ENCODE measurements around the gene BABAM1. TPM values are rescaled to one million over a fixed set of nuclear protein-coding genes. Genes with fewer than 3 reads are reported as not detected.

Gene BABAM1
- total RNA-seq, 2 donors from 2014 or later, result 86.6 to 96.1 TPM

DNA sequence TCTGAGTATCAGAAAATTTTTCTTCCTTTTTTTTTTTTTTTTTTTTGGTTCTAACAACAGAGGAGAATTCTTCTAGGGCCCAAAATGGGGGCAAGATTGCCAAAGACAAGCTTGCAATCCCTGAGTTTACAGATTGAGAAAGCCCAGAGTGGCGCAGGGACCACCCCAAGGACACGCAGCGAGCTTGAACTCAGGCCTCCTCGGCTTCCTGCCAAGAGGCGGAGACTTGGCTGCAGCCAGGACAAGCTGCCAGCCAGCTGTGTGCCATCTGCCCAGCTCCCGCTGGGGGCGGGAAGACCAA lies 37.9 kb downstream of the BABAM1 start:
- DNase-seq (no peak), ATAC-seq (replicated peaks in 1 of 2) (no peak)
- Mint-ChIP-seq H3K27ac (peak overlapping the region; percentile 57), H3K27me3 (ENCODE audit: low read depth) (no peaks in the 10 kb centered on the region), H3K9me3 (no peaks in the 10 kb centered on the region), H3K4me3 (peak overlapping the region; percentile 86 to 94), H3K36me3 (ENCODE audit: insufficient read depth in 2 of 2) (peaks cover 0 to 1% of the 10 kb centered on the region in 2 donors), H3K4me1 (ENCODE audit: low read depth) (peaks cover 49% of the 10 kb centered on the region)

DNA sequence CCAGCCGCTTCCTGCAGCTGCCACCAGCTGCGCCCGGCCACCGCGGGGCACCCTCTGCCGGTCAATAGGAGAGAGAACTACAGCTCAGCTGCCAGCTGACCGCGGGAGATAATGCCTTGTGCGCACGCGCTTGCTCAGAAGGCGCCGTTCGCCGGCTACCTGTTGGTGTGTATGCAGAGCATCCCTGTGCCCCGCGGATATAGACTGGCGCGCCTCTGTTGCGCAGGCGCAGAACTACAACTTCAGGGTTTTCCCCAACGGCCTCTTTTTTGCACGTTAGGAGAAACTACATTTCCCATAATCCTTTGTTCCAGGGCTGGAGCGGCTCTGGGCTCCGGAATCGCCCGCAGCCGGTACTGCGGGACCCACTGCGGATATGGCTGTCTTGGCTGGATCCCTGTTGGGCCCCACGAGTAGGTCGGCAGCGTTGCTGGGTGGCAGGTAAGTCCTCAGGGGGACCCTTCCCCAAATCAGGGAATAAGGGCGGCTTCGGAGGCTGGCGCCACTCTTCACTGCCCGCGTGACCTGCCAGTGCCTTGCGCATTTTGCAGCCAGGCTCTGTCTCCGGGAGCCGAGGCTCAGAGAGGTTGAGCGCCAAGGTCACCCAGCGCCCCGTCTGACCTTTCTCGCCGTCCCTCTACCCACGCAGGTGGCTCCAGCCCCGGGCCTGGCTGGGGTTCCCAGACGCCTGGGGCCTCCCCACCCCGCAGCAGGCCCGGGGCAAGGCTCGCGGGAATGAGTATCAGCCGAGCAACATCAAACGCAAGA lies 38.5 kb downstream of the BABAM1 start, which contains the start of gene MRPL34:
Gene MRPL34, plus strand, starts transcription at position 356 of the 768 bp plus-strand sequence. Its CDS starts 21 bp downstream, at position 377.
- DNase-seq (peak; percentile 96 to 98), ATAC-seq (replicated peaks in 1 of 2) (peak; percentile 71 to 75)
- H3K36me3 Mint-ChIP-seq (ENCODE audit: insufficient read depth in 2 of 2), result peaks cover 0 to 1% of the 10 kb centered on the region in 2 donors
- H3K27me3 Mint-ChIP-seq (ENCODE audit: low read depth), result no peaks in the 10 kb centered on the region
- peak within 1 kb of the TSS; percentile 86 to 94 for H3K4me3 Mint-ChIP-seq
- peak within 1 kb of the TSS; percentile 77 for H3K27ac Mint-ChIP-seq
- no peaks in the 10 kb centered on the region for H3K9me3 Mint-ChIP-seq
- peaks cover 54% of the 10 kb centered on the region for H3K4me1 Mint-ChIP-seq (ENCODE audit: low read depth)

DNA sequence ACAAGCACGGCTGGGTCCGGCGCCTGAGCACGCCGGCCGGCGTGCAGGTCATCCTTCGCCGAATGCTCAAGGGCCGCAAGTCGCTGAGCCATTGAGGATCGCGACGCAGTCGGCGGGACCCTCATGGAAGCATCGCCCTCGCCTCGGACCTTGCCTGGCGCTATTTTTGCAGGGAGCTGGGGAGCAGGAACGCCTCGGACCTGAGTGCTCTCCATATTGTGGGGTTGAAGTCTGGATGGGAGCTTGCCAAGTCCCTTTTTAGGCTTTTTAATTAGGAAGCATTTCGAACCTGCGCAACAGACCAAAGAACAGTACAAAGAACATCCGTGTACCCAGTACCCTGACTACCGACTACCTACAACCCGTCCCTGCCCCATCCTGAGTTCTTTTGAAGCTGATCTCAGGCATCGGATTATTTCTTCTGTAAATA lies 39.1 kb downstream of the BABAM1 start:
- H3K27me3 Mint-ChIP-seq (ENCODE audit: low read depth), result no peaks in the 10 kb centered on the region
- no peaks in the 10 kb centered on the region for H3K9me3 Mint-ChIP-seq
- peaks cover 0 to 1% of the 10 kb centered on the region in 2 donors for H3K36me3 Mint-ChIP-seq (ENCODE audit: insufficient read depth in 2 of 2)
- ATAC-seq (replicated peaks in 1 of 2) (no peak), DNase-seq (no peak)
- H3K4me1 Mint-ChIP-seq (ENCODE audit: low read depth), result peaks cover 59% of the 10 kb centered on the region
- H3K27ac Mint-ChIP-seq, result peak overlapping the region; percentile 77
- H3K4me3 Mint-ChIP-seq, result peak overlapping the region; percentile 86 to 94

DNA sequence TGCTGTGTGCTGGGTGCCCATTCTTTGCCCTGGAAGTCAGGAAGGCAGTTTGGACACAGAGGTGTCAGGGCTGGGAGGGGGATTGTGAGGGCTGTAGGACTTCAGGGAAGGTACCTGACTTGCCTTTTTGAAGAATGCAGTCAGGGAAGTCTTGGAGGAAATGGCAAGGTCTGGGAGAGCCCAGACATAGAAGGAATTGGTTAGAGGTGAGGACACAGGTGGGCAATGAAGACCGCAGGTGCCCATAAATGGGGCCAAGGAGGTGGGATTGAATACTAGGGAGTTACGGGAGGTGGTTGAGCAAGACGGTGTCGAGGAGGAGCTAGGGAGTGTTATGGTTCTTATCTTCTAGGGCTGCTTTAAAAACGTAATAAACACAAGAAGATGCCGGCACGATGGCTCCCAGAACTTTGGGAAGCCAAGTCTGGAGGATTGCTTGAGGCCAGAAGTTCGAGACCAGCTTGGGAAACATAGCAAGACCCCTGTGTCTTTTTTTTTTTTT lies 40.7 kb downstream of the BABAM1 start:
- no peaks in the 10 kb centered on the region for H3K9me3 Mint-ChIP-seq
- no peak for ATAC-seq (replicated peaks in 1 of 2)
- peaks cover 60% of the 10 kb centered on the region for H3K4me1 Mint-ChIP-seq (ENCODE audit: low read depth)
- DNase-seq, result no peak
- peaks cover 0 to 1% of the 10 kb centered on the region in 2 donors for H3K36me3 Mint-ChIP-seq (ENCODE audit: insufficient read depth in 2 of 2)
- H3K27ac Mint-ChIP-seq, result no peak overlapping the region
- no peaks in the 10 kb centered on the region for H3K27me3 Mint-ChIP-seq (ENCODE audit: low read depth)
- H3K4me3 Mint-ChIP-seq, result peak overlapping the region; percentile 8 to 86

DNA sequence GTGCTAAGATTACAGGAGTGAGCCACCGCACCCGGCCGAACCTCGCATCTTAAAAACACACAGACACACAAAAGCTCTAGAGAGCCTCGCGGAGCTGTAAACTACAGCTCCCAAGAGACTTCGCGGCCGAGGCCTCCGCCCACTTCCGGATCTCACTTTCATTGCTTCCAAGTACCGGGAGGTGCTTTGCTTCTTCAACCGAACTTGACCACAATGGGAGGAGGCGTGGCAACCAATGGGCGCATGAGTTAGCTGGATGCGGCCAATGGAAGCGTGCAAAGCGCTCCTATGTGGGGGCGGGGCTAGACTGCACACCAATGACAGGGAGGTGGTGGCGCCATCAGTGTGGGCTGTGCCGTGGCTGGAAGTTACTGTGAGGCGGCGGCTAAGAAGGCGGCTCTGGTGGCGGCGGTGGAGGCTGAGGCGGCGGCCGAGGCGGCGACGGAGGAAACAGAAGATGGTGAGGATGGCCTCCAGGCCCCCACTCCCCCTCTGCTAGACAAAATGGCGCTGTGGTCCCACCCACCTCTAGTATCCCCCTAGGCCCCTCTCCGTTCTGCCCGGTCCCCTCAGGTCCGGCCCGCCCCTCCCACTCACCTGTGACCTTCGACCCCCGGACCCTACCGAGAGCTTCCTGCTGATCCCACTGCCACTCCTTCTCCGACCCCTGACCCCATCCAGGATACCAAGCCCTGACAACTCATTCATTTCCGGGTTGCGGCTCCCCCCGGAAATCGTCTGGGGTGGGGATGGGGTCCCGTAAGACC lies 42.1 kb downstream of the BABAM1 start, which contains the start of gene DDA1:
Gene DDA1, plus strand, starts transcription at position 366 of the 767 bp plus-strand sequence. Its CDS starts 92 bp downstream, at position 458.
- peak within 1 kb of the TSS; percentile 96 for H3K27ac Mint-ChIP-seq
- no peaks in the 10 kb centered on the region for H3K9me3 Mint-ChIP-seq
- H3K27me3 Mint-ChIP-seq (ENCODE audit: low read depth), result no peaks in the 10 kb centered on the region
- peaks cover 53% of the 10 kb centered on the region for H3K4me1 Mint-ChIP-seq (ENCODE audit: low read depth)
- peak within 1 kb of the TSS; percentile 86 to 93 for H3K4me3 Mint-ChIP-seq
- ATAC-seq (replicated peaks in 1 of 2) (peak; percentile 80), DNase-seq (peak; percentile 98 to 100)
- H3K36me3 Mint-ChIP-seq (ENCODE audit: insufficient read depth in 2 of 2), result peaks cover 0 to 1% of the 10 kb centered on the region in 2 donors

DNA sequence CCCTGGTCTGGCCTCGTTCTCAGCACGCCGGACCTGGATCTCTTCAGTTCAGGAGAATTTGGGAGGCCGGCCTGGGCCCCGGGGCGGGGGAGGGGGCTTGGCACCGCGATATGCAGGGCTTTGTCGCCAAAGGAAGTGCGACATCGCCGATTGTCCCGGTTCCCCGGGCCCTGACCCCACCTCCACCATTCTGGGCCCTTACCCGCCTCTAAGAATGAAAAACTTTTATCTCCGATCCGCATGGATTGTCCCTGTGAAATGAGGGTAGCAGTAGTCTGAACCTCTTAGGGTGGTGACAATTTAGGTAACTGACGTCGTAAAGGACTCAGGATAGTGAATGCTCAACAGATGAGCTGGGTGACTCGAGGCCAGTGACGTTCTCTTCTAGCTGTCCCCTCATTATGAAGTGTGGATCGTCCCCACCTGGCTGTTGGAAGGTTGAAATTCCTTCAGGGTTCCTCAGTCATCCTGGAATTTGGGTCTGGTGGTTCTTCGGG lies 42.8 kb downstream of the BABAM1 start:
- DNase-seq, result peak in 1 of 2 donors; percentile 49
- Mint-ChIP-seq H3K4me1 (ENCODE audit: low read depth) (peaks cover 48% of the 10 kb centered on the region), H3K36me3 (ENCODE audit: insufficient read depth in 2 of 2) (peaks cover 0 to 1% of the 10 kb centered on the region in 2 donors), H3K27me3 (ENCODE audit: low read depth) (no peaks in the 10 kb centered on the region), H3K4me3 (peak overlapping the region; percentile 86 to 93), H3K27ac (peak overlapping the region; percentile 96), H3K9me3 (no peaks in the 10 kb centered on the region)
- ATAC-seq (replicated peaks in 1 of 2), result no peak

DNA sequence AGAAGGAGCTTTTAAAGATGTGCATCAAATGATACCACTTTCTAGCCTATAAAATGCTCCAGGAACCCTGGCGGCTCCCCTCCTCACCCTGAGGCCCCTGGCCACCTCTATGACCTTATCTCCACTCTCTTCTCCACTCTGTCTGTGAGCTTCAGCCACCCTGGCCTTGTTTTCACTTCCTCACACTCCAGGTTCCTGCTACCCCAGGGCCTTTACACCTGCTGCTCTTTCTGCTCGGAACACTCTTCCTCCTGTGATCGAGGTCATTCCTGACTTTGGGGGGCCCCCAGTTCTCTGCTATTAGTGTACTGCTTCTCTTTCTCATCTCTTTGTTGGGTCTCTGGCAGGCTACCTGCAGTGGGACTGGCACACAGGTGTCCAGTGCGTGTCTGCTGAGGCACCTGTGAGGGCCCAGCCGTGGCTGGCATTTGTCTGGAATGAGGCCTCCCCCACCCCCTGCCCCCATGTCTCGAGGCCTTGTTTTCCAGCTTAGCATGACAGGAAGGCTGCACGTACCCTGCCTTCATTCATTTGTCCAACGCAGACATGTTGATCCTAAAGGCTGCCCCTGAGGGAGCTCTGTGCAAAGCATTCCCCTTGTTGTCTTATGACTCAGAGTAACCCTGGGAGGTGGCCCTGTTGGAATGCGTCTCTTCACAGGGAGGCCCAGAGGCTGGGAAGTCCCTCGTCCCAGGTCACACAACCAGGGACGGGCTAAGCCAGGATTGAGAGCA lies 44.4 kb downstream of the BABAM1 start:
- no peaks in the 10 kb centered on the region for H3K9me3 Mint-ChIP-seq
- peak overlapping the region; percentile 14 to 93 for H3K4me3 Mint-ChIP-seq
- H3K4me1 Mint-ChIP-seq (ENCODE audit: low read depth), result peaks cover 46% of the 10 kb centered on the region
- H3K27ac Mint-ChIP-seq, result peak overlapping the region; percentile 20
- DNase-seq (no peak), ATAC-seq (replicated peaks in 1 of 2) (no peak)
- H3K36me3 Mint-ChIP-seq (ENCODE audit: insufficient read depth in 2 of 2), result peaks cover 1 to 10% of the 10 kb centered on the region in 2 donors
- H3K27me3 Mint-ChIP-seq (ENCODE audit: low read depth), result no peaks in the 10 kb centered on the region

DNA sequence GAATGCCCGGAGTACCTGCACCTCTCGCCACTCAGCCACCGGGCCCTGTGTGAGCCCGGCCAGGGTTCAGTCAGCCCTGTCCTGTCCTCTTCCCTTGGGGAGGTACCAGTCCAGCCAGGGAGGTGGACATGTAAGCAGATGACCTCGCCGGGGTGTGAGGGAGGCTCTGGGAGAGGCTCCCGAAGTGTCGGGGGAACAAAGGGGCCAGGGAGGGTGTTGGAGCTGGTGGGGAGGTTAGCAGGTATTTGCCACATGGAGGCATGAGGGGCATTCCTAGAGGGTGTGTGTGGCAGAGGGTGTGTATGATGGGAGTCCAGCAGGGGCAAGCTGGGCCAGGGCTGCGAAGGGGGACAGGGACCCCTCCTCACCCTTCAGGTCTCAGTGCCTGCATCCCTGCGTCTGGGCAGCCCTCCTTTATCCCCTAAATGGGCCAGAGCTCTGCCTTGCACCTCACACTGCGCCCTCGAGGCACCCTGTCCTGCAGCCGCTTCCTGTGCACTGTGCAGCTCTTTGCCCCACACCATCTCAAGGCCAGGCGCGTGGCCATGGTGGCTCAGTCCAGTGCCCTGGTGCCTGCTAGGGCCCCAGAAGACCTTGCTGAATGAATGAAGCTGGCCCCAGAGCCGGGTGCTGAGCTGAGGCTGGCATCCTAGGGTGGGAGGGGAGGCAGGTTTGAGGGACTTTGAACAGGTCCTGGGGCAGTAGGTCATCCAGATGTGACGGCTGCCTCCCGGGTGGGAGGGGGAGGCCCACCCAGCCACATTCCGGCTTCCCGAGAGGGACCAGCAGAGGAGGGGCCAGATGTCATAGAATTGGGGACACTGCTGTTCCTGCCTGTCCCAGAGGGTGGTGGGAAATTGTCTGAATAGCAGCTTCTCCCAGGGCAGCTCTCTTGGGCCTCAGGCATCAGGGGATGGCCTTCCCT lies 45.2 kb downstream of the BABAM1 start:
- no peaks in the 10 kb centered on the region for H3K27me3 Mint-ChIP-seq (ENCODE audit: low read depth)
- H3K4me3 Mint-ChIP-seq, result no peak overlapping the region
- H3K4me1 Mint-ChIP-seq (ENCODE audit: low read depth), result peaks cover 37% of the 10 kb centered on the region
- DNase-seq, result no peak
- H3K36me3 Mint-ChIP-seq (ENCODE audit: insufficient read depth in 2 of 2), result peaks cover 1 to 10% of the 10 kb centered on the region in 2 donors
- no peak overlapping the region for H3K27ac Mint-ChIP-seq
- no peaks in the 10 kb centered on the region for H3K9me3 Mint-ChIP-seq
- no peak for ATAC-seq (replicated peaks in 1 of 2)

DNA sequence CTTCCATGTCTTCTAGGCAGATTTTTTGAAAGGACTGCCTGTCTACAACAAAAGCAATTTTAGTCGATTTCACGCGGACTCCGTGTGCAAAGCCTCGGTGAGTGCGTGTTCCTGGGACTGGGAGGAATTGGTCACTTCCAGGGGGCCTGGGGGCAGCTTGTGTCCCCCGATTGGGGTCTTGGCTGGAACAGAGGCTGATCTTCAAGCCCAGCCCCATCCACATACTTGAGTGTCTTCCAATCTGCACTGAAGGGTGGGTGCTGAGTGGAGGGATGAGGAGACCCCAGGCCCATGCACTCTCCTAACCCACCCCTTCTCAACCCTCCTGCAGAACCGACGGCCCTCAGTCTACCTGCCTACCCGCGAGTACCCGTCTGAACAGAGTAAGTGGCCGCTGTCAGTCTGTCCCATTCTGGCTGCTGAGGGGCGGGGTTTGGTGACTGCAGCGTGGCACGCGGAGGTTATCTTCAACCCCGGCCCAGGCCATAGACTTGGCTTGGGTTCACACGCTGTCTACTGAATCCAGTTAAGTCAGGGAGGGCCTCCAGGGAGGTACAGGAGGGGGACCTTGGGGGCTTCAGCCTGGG lies 46.9 kb downstream of the BABAM1 start:
- Mint-ChIP-seq H3K4me3 (no peak overlapping the region), H3K27ac (no peak overlapping the region), H3K9me3 (no peaks in the 10 kb centered on the region), H3K4me1 (ENCODE audit: low read depth) (peaks cover 27% of the 10 kb centered on the region), H3K27me3 (ENCODE audit: low read depth) (no peaks in the 10 kb centered on the region), H3K36me3 (ENCODE audit: insufficient read depth in 2 of 2) (peaks cover 1 to 10% of the 10 kb centered on the region in 2 donors)
- DNase-seq (no peak), ATAC-seq (replicated peaks in 1 of 2) (no peak)

DNA sequence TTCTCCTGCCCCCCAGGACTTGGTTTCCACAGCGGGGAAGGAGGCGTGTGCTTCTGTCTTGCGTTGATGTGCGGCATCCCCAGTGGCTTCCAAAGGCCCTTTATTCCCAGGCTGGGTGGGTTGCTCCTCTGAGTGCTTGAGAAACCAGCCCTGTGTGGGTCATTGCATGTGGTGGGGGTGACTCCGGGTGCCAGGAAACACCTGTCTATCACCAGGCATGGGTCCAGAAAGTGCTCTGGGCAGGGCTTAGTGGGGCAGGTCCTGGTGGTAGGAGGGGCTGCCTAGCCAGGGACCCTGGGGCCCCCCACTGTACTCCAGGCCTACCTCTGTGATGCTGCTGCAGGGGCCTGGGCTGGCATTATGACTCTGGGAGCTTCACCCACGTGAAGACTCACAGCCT lies 51.7 kb downstream of the BABAM1 start:
- Mint-ChIP-seq H3K27me3 (ENCODE audit: low read depth) (no peaks in the 10 kb centered on the region), H3K27ac (no peak overlapping the region), H3K4me3 (no peak overlapping the region), H3K4me1 (ENCODE audit: low read depth) (peaks cover 11% of the 10 kb centered on the region), H3K9me3 (no peaks in the 10 kb centered on the region), H3K36me3 (ENCODE audit: insufficient read depth in 2 of 2) (peaks cover 1 to 13% of the 10 kb centered on the region in 2 donors)
- DNase-seq, result no peak
- no peak for ATAC-seq (replicated peaks in 1 of 2)

DNA sequence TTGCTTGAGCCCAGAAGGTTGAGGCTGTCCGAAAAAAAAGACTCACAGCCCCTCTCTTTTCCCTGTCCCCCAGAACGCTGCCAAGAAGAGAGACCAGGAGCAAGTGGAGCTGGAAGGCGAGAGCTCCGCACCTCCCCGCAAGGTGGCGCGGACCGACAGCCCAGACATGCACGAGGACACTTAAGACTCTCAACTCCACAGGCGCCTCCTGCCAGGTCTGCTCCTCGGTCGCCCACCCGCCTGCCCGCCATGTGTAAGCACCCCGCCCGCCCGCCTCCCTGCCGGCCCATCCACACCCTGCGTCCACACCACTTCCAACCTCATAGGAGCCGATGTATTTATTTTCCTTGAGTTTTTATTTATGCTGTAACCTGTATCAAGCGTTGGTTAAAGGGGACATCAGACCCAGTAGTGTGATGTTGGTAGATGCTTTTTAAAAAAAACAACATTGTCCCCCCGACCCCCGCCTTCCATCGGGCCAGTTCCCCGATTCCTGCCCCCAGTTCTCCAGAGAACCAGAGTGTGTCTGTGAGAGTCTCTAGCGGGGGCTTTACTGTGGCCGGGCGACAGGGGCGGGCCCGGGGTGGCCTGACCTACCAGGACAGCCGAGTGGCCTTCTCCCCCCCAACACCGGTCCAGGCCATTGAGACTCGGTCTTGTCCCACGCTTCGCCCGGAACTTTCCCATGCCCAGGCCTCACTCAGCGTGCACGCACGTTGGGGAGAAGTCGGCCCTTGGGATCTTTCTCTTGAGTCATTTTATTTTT lies 52.4 kb downstream of the BABAM1 start:
- Mint-ChIP-seq H3K27me3 (ENCODE audit: low read depth) (no peaks in the 10 kb centered on the region), H3K27ac (no peak overlapping the region), H3K4me3 (no peak overlapping the region), H3K9me3 (no peaks in the 10 kb centered on the region), H3K36me3 (ENCODE audit: insufficient read depth in 2 of 2) (peaks cover 1 to 13% of the 10 kb centered on the region in 2 donors), H3K4me1 (ENCODE audit: low read depth) (peaks cover 11% of the 10 kb centered on the region)
- DNase-seq (no peak), ATAC-seq (replicated peaks in 1 of 2) (no peak)

Measured in activated T-cell treated with anti-CD3 and anti-CD28 coated beads, Interleukin-2, amount 50 U/mL, for 72 hours (primary cell).